KBM-7 (cell line): ENCODE measurements around the gene MAL.
"Not testable (repeated sequence)": the region's sequence is repeated elsewhere in the genome, so short reads cannot be mapped to it uniquely, and the experiment has no call there.

Experiments used
- DNase-seq: peaks from one replicate; pipeline ENCODE4 v3.0.0-alpha.2; 2015
- in situ Hi-C: fragments of 300-500 bp; cut with MboI; formaldehyde crosslinking; loops from 2 replicates; pipeline ENCODE4 v1.14.3; 2020; ENCODE audit warnings: low sequenced_read_pairs, low pct_unique_long_range_greater_than_20kb, mixed read lengths

The MAL gene

GRCh38 chr2:95074663-95075439 lies 49.3 kb downstream of the MAL start:
- DNase-seq = no peak
- in situ Hi-C loops = no loop called here

DNA sequence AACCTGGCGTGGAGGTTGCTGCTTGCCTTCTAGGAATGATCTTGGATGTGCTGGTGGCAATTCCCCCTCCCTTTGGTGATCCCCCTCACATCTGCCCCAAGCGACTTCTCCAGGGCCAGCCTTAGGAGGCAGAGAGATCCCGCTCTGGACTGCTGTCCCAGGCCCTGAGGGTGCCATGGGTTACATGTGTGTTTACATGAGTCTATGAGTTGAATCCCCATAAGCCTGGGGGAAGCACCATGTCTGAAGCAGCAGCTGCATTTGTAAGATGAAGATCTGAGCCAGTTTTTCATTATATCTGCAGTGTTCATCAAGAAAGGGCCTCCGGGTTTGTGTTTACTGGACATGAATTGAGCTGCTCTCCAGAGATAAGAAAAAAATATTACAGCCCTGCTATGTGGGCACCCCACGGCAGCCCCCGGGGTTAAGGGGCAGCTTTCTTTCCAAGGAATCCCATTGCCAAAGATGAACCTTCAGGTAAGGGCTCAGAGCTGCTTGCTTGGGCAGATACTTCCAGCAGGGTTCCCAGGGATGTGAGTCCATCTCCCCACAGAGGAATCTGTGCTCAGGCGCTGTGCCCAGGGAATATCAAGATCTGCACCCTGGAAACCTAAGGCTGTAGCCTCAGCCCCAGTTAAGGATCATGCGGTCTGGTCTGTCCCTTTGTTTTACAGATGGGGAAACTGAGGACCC lies 50.1 kb downstream of the MAL start:
- no peak for DNase-seq
- in situ Hi-C loops = no loop called here

- DNase-seq = peak; percentile 65
Observed at GRCh38 chr2:95076705-95077529, 51.4 kb downstream of the MAL start.

DNA sequence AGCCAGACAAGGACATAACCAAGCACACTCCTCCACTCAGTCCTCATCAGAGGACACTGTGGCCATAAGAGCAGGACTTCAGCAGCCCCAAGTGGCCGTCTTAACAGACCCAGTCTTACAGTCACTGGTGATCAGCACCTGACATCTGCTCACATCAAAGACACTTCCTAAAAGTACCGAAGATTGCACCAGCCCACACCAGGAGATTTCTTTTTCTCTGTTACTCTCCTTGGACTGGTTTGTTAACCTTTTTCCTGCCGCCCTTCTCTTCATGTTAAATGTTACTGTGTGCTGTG lies 52.0 kb downstream of the MAL start:
- in situ Hi-C loops = no loop called here
- no peak for DNase-seq

More at GRCh38 chr2:95076705-95077529, 51.4 kb downstream of the MAL start:
- in situ Hi-C loops = no loop called here

- in situ Hi-C loops = no loop called here
- no peak for DNase-seq
Observed at GRCh38 chr2:95077861-95078603, 52.5 kb downstream of the MAL start.

DNA sequence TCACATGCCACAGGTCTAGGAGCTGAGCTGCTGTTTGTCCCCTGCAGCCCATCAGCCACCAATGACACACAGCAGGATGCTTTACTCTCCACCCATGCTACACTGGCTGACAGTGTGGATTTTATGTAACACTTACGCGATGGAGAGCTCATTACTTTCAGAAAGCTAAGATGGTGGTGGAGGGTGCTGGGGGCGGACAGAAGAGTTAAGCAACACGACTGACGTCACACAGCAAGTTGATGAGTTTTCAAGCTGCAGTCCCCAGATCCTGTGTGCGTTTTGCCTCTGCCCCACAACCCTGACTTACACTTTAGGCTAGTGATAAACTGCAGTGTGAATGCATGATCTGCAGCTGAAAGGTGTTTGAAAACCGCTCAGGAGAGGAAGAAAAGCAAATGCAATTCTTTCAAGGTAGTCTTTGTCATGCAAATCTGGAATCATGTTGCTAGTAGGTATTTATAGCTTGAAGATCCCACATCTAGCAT lies 53.7 kb downstream of the MAL start:
- no peak for DNase-seq
- in situ Hi-C loops = no loop called here

DNA sequence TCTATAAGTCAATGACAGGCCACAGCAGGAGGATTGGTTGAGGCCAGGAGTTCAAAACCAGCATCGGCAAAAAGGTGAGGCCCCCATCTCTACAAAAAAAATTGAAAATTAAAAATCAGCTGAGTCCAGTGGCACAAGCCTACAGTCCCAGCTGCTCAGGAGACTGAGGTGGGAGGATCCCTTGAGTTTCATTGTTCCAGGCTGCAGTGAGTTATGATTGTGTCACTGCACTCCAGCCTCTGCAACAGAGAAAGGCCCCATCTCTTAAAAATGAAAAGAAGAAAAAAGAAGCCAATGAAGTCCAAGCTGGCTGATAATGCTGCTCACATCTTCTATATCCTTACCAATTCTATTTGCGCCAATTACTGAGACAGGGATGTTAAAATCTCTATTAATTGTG lies 57.0 kb downstream of the MAL start:
- in situ Hi-C loops = no loop called here
- DNase-seq = no peak

DNA sequence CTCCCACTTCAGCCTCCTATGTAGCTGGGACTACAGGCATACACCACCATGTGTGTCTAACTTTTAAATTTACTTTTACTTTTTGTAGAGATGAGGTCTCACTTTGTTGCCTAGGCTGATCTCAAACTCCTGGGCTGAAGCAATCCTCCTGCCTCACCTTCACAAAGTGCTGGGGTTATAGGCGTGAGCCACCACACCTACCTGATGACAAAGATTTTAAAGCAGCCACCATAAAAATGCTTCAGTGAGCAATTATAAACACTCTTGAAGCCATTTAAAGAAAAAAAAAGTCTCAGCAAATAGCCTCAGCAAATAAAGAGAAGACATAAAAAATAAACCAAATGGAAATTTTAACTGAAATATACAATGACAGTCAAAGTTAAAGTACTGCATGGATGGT lies 60.5 kb downstream of the MAL start:
- no peak for DNase-seq
- in situ Hi-C loops = no loop called here

DNA sequence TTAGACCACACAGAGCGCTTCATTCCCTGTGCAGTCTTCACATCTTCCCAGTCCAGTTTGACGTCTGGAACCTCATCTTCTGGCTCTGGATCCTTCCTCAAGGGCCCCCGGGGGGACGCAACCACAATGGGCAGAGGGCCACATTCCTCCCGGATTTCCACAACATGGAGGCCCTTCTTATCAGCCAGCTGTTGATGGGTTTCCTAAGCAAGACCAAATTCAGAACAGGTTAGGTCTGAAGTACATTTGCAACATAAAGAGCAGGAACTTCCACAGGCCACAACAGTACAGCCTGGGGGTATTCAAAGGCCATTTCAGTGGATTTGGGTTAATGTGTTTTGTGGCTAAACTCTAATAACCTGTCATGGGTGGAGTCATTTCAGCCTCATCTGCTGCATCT lies 61.9 kb downstream of the MAL start:
- no peak for DNase-seq
- in situ Hi-C loops = no loop called here

GRCh38 chr2:95091885-95092555 lies 66.5 kb downstream of the MAL start:
- in situ Hi-C loops = no loop called here

DNA sequence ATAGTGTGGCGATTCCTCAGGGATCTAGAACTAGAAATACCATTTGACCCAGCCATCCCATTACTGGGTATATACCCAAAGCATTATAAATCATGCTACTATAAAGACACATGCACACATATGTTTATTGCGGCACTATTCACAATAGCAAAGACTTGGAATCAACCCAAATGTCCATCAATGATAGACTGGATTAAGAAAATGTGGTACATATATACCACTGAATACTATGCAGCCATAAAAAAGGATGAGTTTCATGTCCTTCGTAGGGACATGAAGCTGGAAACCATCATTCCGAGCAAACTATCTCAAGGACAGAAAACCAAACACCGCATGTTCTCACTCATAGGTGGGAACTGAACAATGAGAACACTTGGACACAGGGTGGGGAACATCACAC lies 72.8 kb downstream of the MAL start:
- in situ Hi-C loops, DNase-seq: not testable (repeated sequence)

More at GRCh38 chr2:95091885-95092555, 66.5 kb downstream of the MAL start:
- DNase-seq = no peak

GRCh38 chr2:95099910-95100309 lies 74.4 kb downstream of the MAL start:
- no peak for DNase-seq
- in situ Hi-C loops = no loop called here
